Skin epidermis (tissue), 12 donors: ENCODE data around the gene ALG14.

Experiments used
- H3K27ac ChIP-seq, 21 experiments: fragments of 200-600 bp; sonication (generic) in 11 of 21; one replicate each; pipeline ENCODE4 v1.5.0; 2020; ENCODE audit warnings: mild to moderate bottlenecking in 3 of 21, inconsistent platforms in 2 of 21, moderate library complexity in 2 of 21
- H3K4me3 ChIP-seq, 7 experiments: fragments of 200-600 bp; sonication (generic) in 2 of 7; one replicate each; pipeline ENCODE4 v1.5.0; 2020; ENCODE audit warnings: inconsistent platforms in 2 of 7, mild to moderate bottlenecking in 2 of 7, moderate library complexity in 1 of 7

The ALG14 gene

GRCh38 chr1:94992863-94993563 lies 79.7 kb downstream of the ALG14 start:
- Histone ChIP-seq H3K27ac (no peak overlapping the region), H3K4me3 (no peak overlapping the region)

GRCh38 chr1:94992161-94992560 lies 80.6 kb downstream of the ALG14 start:
- H3K27ac ChIP-seq = no peak overlapping the region

GRCh38 chr1:94989911-94990473 lies 82.8 kb downstream of the ALG14 start:
- no peak overlapping the region for H3K4me3 ChIP-seq
- no peak overlapping the region for H3K27ac ChIP-seq

More at GRCh38 chr1:94992161-94992560, 80.6 kb downstream of the ALG14 start:
- no peak overlapping the region for H3K4me3 ChIP-seq

- Histone ChIP-seq H3K4me3 (no peak overlapping the region), H3K27ac (no peak overlapping the region)
These were observed 83.4 kb downstream of the ALG14 start for GRCh38 chr1:94989398-94989797.

GRCh38 chr1:94988356-94988755 lies 84.4 kb downstream of the ALG14 start:
- Histone ChIP-seq H3K27ac (no peak overlapping the region), H3K4me3 (no peak overlapping the region)

GRCh38 chr1:94986783-94987182 lies 86.0 kb downstream of the ALG14 start:
- H3K4me3 ChIP-seq = no peak overlapping the region
- H3K27ac ChIP-seq = no peak overlapping the region

GRCh38 chr1:94983171-94983739 lies 89.5 kb downstream of the ALG14 start:
- H3K4me3 ChIP-seq = no peak overlapping the region
- H3K27ac ChIP-seq = peak overlapping the region in 6 of 21 experiments; percentile 15 to 73 (median 29)

- peak overlapping the region in 4 of 21 experiments; percentile 5 to 63 (median 36) for H3K27ac ChIP-seq
These were observed 90.4 kb downstream of the ALG14 start for GRCh38 chr1:94982398-94982797.

GRCh38 chr1:94981575-94981973 lies 91.2 kb downstream of the ALG14 start:
- peak overlapping the region in 4 of 21 experiments; percentile 5 to 63 (median 36) for H3K27ac ChIP-seq
- H3K4me3 ChIP-seq = no peak overlapping the region

More at GRCh38 chr1:94982398-94982797, 90.4 kb downstream of the ALG14 start:
- H3K4me3 ChIP-seq = no peak overlapping the region

- H3K4me3 ChIP-seq = no peak overlapping the region
- H3K27ac ChIP-seq = peak overlapping the region in 7 of 21 experiments; percentile 2 to 78 (median 33)
These were observed 91.9 kb downstream of the ALG14 start for GRCh38 chr1:94980582-94981574.

- Histone ChIP-seq H3K4me3 (no peak overlapping the region), H3K27ac (peak overlapping the region in 6 of 21 experiments; percentile 14 to 78 (median 33))
These were observed 92.8 kb downstream of the ALG14 start for GRCh38 chr1:94979656-94980581.

- Histone ChIP-seq H3K27ac (peak overlapping the region in 1 of 21 experiments; percentile 66), H3K4me3 (no peak overlapping the region)
These were observed 93.6 kb downstream of the ALG14 start for GRCh38 chr1:94979131-94979530.

- Histone ChIP-seq H3K27ac (no peak overlapping the region), H3K4me3 (no peak overlapping the region)
These were observed 94.3 kb downstream of the ALG14 start for GRCh38 chr1:94978401-94978800.

GRCh38 chr1:94976971-94977548 lies 95.7 kb downstream of the ALG14 start:
- no peak overlapping the region for H3K27ac ChIP-seq

GRCh38 chr1:94974824-94975223 lies 97.9 kb downstream of the ALG14 start:
- Histone ChIP-seq H3K27ac (peak overlapping the region in 11 of 21 experiments; percentile 7 to 81 (median 61)), H3K4me3 (no peak overlapping the region)

More at GRCh38 chr1:94976971-94977548, 95.7 kb downstream of the ALG14 start:
- H3K4me3 ChIP-seq = no peak overlapping the region

GRCh38 chr1:94974241-94974640 lies 98.5 kb downstream of the ALG14 start:
- no peak overlapping the region for H3K4me3 ChIP-seq
- H3K27ac ChIP-seq = peak overlapping the region in 11 of 21 experiments; percentile 7 to 81 (median 61)

- Histone ChIP-seq H3K4me3 (no peak overlapping the region), H3K27ac (peak overlapping the region in 14 of 21 experiments; percentile 32 to 81 (median 56))
These were observed 99.3 kb downstream of the ALG14 start for GRCh38 chr1:94973309-94973922.

GRCh38 chr1:94971491-94971924 lies 101.2 kb downstream of the ALG14 start:
- Histone ChIP-seq H3K27ac (peak overlapping the region in 8 of 21 experiments; percentile 16 to 62 (median 48)), H3K4me3 (no peak overlapping the region)
